HG02763 (cell line): ENCODE measurements around the gene STAMBPL1.
"Not testable (repeated sequence)": the region's sequence is repeated elsewhere in the genome, so short reads cannot be mapped to it uniquely, and the experiment has no call there.

Source experiments
- ATAC-seq: cut with Tn5 transposase; IDR thresholded peaks from one replicate; pipeline ENCODE4 v1.9.1; 2021; ENCODE audit warnings: mild to moderate bottlenecking, moderate library complexity; ENCODE audit not compliant: unreplicated experiment

Gene STAMBPL1

DNA sequence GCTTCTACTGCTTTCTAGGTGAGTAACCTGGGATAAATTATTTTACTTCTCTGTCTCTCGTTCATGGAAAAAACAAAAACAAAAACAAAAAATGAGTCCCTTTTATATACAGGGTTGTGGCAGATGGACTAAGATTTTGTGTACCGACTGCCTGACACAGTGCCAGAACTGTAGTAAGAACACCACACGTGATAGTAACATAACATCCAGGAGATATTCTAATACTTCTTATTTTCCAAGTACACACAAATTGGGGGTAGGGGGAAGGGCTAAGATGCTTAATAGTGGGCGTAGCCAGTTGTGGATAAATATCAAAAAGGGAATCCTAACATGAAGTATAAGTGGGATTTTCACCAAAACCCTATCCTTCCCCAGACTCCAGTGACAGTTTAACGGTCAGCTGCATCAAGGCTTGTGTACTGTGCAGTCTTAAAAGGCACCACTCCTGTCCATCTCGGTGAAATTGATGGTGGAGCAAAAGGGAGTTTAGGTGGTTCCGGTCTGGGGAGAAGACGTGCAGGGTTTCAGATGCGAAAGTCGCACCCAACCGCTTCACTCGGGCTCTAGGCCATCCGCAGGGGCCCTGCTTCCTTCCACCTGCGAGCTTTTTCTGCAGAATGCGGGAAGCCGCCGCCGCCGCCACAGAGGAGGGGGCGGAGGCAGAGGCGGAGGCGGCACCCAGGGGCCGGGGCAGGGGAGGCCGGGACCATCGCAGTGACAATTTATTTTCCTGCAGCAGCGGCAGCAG is at the start of gene STAMBPL1:
TSS of gene STAMBPL1 (plus strand) at position 712 of the 748 bp plus-strand sequence. CDS start 21,464 bp downstream, outside the sequence.
- peak; percentile 57 for ATAC-seq

DNA sequence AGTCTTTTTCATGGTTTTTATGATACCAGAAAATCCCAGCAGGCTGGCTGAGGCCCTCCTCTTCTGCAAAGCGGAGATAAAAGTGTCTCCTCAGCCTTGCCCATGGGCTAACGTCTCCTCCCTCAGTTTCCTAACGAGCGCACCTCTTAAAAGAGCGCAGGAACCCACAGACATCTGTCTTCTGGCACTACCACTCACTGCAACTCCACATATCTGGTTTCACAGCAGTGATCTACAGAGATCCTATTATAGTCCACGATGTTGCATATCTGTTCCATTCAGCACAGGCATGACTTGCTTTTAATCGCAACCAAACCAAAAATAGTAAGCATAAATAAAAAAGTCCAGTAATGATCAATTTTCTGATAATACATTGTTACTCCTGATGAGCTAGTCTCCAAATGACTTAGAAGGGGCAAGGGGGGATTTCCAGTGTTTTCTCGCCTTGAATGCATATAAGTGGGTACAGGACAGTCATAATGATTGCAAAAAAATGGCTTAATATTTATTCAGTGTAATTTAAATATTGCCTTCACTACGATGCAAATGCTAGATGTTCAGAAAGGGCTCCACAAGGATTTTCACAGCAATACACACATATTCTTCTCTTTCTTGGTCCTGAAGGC is 49.3 kb upstream of the STAMBPL1 start:
- no peak for ATAC-seq

DNA sequence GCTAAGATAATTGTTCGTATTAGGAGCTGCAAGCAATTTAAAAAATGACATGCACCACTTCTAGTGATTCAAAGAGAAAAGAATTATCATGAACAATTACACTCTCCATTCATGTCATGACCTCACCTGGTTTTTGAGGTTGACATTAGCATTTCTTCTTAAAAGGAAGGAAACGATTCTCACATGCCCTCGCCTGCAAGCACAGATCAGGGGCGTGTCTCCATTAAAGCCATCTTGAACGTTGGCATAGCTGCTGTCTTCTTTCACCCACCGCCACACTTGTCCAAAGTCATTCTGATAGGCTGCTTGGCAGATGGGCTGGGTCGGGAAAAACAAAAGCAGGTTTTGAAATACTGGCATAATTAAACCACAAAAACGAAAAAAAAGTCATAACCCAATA is 48.3 kb upstream of the STAMBPL1 start:
- no peak for ATAC-seq

DNA sequence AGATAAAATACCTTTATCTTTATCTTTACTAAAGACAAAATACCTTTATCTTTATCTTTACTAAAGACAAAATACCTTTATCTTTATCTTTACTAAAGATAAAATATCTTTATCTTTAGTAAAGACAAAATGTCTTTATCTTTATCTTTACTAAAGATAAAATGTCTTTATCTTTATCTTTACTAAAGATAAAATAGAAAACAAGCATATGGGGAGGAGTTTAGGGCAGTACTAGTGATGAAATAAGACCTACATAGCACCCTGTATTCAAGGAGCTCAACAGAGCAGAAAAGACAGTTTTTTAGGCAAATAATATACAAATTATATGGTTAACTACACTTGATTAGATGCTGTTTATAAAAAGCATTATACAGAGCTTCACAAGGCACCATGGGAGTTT is 47.7 kb upstream of the STAMBPL1 start:
- no peak for ATAC-seq

DNA sequence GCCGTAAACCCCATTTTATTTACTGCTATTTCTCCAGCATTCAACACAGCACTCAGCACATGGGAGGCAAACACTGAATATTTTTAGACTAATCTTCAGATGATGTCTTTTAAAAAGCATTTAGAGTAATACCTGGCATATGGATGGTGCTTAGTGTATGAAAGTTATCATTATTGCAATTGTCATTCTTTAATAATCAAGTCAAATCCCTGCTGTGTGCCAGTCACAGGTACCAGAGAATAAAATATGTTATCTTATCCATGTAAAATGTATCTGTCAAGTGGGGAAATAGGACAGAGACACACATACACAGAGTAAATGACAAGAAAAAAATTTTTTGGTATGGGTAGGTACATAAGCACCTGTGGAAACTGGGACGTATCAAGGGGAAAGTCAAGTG is 46.9 kb upstream of the STAMBPL1 start:
- ATAC-seq: no peak

DNA sequence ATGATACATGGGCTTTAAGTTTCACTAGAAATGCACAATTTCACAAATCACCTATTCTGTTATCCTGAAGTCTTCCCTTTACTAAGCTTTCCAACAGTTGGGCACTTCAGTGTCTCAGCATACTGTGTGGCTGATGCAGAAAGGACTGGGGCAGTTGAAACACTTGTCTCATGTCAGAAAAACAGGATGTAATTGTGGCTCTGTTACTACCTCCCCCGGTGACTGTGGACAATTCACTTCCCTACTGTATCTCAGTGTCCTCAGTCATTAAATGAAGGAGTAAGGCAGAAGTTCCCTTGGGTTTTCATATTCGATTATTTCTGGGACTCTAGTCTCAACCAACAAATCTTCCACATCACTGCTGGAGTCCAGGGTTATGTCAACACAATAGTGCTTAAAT is 46.3 kb upstream of the STAMBPL1 start:
- no peak for ATAC-seq

DNA sequence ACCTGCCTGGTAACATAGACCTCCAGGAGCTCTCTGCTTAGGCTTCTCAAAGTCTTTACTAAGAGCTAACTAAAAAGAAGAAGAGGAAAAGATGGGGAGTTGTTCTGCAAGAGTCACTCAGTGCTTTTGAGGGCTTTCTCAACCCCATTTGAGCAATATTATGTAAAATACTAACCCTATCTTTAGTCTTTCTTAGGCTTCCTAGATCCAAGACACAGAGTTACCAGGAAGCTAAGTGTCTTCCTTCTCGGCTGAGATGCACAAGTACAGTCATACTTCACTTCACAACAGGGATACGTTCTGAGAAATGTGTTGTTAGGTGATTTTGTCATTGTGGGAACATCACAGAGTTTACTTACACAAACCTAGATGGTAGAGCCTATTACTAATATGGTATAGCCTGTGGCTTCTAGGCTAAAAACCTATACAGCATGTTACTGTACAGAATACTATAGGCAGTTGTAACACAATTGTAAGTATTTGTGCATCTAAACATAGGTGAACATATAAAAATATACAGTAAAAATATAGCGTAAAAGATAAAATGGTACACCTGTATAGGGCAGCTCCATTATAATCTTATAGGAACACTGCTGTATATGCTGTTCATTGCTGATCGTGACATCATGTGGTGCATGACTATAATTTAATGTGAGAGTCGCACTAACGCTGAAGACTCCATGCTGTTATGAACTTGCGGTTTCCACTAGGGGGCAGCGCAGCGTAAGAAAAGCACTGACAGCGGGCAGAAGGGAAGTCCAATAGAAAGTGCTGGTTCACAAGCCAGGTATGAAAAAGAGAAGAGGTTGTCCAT is 44.7 kb upstream of the STAMBPL1 start:
- peak; percentile 70 for ATAC-seq

DNA sequence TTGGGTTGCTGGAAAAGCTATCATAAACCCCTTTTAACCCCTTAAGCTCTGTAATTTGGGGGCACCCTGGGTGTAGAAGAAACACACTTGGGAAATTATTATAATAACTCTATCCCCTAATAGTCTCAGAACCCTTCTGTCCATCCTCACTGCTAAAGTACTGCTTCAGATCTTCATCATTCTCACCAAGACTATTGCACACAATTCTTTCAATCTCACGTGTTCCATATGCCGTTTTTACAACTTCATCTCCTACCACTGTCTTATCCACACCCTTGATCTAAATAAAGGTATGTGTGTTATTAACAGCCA is 44.2 kb upstream of the STAMBPL1 start:
- ATAC-seq: no peak

DNA sequence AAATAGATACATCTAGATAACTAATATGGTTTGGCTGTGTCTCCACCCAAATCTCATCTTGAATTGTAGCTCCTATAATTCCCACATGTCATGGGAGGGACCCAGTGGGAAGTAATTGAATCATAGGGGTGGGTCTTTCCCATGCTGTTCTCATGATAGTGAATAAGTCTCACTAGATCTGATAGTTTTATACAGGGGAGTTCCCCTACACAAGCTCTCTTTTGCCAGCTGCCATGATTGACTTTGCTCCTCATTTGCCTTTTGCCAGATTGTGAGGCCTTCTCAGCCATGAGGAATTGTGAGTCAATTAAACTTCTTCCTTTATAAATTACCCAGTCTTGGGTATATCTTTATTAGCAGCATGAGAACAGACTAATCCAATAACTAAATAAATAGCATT is 42.4 kb upstream of the STAMBPL1 start:
- ATAC-seq: not testable (repeated sequence)

DNA sequence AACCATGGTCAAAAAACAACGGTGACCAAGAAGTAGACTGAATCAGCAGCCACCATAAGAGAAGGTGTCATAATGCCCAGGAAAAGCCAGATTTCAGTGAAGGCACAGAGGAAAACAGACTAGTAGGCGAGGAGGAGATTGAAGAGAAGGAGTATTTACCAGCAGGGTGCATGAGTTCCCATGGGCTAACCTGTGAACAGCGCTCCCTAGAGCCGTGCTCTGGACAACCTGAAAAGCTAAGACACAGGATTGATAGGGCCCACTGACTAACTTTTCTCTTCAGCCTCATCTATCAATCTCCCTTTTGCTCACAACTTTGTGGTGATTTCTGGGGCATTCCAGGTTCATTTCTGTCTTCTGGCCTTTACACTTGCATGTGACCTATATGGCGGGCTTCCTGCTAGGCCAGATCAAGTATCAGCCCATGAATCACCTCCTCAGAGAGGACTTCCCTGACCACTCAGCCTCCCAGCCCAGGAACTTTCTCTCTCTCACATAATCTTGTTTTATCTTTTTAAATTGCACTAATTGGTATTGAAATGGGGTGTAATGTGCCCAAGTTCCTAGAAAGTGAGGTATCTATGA is 41.2 kb upstream of the STAMBPL1 start:
- no peak for ATAC-seq

DNA sequence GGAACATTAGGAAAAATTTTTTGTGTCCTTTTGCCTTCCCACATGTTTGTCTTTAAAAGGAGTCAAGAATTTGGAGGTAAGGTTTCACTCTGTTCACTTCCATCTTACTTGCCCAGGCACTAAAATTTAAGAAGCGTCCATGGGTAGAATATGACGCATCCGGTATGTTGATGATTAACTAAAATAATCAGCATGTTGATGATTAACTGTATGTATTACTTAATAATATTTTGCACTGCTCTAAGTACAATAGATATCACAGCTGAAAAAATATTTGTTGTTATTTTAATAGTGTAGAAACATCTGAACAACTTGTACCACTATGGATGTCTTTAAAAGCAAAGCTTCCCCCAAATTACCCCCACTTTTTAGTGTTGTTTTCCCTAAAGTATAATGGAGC is 39.9 kb upstream of the STAMBPL1 start:
- ATAC-seq: no peak

DNA sequence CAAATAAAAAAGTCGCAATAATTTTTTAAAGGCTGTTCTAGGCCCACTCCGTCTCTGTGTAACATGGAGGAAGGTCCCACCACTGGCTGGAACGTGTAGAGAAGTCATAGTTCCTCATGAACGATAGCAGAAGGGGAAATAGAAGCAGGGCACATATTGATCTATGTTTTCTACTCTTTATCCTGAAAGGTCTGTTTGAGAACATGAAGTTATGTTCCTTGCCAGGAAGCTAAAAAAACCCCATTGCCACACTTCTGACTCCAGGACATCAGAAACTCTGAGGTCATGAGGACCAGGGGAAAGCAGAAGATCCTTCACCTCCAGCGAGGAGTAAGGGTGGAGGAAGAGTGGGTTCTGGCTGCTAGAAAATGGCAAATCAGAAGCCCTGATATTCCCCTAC is 39.2 kb upstream of the STAMBPL1 start:
- ATAC-seq: no peak

DNA sequence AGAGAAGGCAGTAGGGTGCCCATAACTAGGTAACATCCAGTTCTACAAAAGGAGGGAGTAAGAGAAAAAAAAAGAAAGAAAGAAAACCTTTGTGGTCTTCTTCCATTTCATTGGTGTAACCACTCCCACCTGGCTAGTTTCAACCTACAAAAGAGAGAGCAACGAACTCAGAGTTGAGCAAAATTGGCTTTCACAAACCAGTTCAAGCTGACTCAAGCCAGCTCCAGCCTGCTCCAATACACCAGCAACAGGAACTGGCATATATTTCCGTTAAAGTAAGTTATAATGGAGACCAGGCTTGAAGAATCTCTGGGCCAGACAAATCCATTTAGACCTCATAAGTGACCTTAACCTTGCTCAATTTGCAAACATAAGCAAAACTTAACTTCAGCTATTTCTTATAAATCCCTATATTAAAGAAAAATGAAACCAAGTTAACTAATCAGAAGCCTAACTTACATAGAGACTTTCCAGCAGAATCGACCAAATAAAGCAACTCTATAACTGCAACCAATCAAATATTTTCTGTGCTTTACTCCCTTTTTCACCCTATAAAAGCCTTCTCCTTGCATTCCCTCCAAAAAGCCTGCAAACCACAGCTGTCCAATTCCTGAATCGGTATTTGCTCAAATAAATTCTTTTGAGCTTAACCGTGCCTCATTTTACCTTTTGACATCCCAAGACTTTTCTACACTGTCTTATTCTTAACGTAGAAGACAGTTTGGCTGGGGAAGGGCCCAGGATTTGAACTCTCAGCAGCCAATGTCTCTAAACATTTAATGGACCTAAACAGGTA is 38.5 kb upstream of the STAMBPL1 start:
- no peak for ATAC-seq

DNA sequence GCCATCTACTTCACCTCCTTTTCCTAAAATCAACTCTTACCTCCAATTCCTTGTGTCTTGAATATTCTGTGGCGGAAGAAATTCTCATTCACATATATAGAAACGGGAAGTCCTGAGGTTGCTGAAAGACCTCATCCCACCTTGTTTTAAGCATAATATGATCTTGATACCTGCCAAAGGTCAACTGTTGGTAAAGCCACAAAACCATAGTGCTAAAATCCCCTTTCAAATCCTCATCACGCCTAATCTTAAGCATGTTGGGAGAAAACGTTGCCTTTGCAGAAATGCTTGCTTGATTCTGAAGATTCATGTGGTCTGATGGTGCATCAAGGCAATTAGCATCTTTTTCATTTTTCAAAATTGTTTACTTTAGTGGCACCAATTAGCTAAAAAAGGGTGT is 36.9 kb upstream of the STAMBPL1 start:
- no peak for ATAC-seq

DNA sequence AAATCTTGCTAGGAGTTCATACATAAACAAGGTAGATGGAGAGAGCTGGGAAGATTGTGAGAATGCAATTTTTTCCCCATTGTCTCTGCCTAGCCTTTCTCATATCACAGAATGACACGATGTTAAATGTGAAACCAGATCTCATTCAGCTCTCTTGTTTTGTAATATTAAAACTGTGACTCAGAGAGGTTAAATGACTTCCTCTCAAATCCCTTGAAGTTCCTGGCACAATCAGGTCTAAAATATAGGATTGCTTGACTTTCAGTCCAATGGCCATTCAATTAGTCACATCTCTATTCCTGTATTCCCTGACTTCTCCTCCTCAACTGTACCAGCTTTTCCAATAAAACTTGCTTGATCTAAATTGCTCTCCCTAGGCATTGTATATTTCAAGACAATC is 31.5 kb upstream of the STAMBPL1 start:
- ATAC-seq: no peak

DNA sequence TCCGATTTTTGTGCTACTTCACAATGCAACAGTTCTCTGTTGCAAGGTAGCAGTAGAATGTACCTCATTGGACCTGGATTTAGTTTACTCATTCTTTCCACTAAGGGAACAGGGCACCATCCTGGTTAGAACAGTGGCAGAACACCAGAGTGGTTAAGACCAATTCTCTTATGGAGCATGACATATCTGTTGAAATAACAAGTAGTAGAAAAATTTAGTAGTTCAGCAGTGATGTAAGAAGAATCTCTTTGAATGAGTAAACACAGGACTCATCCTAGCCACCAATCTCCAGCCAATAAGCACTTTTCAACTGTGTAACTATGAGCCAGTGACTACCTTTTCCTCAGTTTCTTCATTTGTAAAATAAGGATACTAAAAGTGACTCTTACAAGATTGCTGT is 30.8 kb upstream of the STAMBPL1 start:
- ATAC-seq: no peak

DNA sequence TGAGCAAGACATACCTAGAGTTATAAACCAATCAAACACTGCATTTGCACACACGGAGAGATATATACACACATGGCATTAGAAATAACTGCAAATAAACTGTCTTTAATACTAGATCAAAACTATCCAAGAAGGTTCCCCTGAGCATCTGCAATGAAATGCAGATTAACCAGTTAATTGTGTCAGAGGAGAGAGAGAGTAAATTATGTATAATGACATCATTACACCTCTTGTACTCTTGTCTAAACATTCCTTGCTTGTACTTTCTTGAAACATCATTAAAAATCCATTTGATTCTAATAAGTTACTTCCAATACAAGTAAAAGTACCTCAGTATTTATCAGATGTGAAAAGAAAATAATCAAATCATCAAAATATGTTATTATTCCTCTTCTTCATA is 29.3 kb upstream of the STAMBPL1 start:
- no peak for ATAC-seq

DNA sequence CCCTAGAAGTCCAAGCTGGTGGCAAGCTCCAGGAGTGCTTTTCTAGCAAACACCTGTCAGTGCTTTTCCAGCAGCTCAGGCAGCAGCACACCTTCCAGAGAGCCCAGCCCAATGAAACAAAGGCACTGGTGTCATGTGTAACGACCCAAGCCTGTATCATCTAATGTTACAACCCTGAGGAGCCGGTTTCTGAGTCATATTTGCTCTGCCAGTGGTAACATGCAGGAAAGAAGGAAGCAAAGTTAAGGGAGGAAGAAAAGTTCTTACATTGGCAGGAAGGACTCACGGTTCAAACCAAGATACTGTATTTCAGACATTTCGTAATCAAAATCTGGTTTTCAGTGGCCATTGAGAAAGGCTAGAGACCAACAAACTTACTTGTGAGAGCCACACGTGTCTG is 28.3 kb upstream of the STAMBPL1 start, which contains the start of gene ANKRD22:
TSS of gene ANKRD22 (minus strand) at position 139 of the 400 bp plus-strand sequence. CDS start 237 bp downstream, outside the sequence.
- ATAC-seq: no peak

DNA sequence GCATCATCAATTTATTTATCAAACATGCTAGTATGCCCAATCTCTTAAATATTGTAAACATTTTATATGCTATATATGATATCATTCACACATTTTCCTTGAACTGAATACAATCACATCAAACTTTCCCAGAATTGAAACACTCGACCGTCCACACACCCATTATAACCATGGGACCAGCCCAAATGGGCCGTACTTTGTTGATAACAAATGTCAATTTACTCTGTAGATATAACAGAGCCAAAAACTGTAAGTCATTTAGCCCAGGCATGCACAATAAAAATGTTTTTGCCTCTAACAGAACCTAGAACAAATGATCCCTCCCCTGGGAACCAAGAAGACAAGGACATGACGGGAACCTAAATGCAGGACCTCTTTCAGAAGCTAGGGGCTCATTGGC is 27.7 kb upstream of the STAMBPL1 start:
- no peak for ATAC-seq

DNA sequence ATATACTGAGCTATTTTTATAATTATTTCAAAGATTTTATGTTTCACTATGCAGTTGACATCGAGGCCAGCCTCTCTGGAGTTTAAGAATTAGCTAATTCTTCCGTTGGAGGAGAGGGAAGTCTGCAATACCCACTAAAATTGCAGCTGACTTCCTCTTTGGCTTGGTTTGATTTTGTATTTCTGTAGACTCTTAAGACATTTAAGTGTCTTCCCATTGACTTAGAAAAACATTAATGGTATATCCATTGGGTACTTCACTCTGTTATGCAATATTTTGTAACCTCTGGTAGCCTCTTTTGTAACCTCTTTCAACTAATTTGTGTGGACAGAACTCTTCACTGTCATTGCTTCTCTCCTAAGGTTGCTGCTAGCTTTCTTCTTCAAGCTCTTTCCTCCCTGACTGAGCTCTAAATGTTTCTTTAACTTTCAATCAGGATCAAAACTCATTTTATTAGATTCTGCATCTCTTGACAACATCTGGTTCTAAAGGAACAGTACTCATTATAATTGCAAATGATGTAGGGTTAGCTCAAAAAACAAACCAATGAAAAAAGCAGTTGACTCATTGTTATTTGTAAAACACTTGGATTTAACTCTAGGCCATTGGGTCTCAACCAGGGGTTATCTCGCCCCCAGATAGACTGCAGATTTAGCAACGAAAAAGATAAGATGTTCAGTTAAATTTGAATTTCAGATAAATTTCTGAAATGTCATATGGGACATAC is 26.7 kb upstream of the STAMBPL1 start:
- ATAC-seq: no peak
